Prostate gland (tissue), 2 donors: Measurements from ENCODE around the gene CTH. TPM values are rescaled to one million over a fixed set of nuclear protein-coding genes. Genes with fewer than 3 reads are reported as not detected.
"Not testable (repeated sequence)": the region's sequence is repeated elsewhere in the genome, so short reads cannot be mapped to it uniquely, and the experiment has no call there.

Source experiments
- DNase-seq: peaks from one replicate; pipeline ENCODE4 v3.0.0-alpha.2; 2019; ENCODE audit warnings: low spot score
- H3K27ac ChIP-seq, 2 donors: fragments of 200-600 bp; sonication (generic); 2 replicates each; pipeline ENCODE4 v1.5.1; 2017 to 2019
- H3K27me3 ChIP-seq: fragments of 200-600 bp; sonication (generic); replicated peaks from 2 replicates; pipeline ENCODE4 v1.5.1; 2019; ENCODE audit not compliant: insufficient read depth
- H3K36me3 ChIP-seq, 2 donors: fragments of 200-600 bp; sonication (generic); 1 replicate in 1 of 2; 2 replicates in 1 of 2; pipeline versions ENCODE4 v1.5.1 to v1.8.1; 2017 to 2019
- H3K4me1 ChIP-seq: fragments of 200-600 bp; sonication (generic); replicated peaks from 2 replicates; pipeline ENCODE4 v1.5.1; 2019
- H3K4me3 ChIP-seq, 2 donors: fragments of 200-600 bp; sonication (generic); 2 replicates each; pipeline ENCODE4 v1.5.1; 2017 to 2019
- H3K9me3 ChIP-seq: fragments of 200-600 bp; sonication (generic); 2 replicates; pipeline ENCODE4 v1.5.1; 2017
- CTCF ChIP-seq, 4 experiments: fragments of 200-600 bp in 2 of 4; fragments of 450-650 bp in 2 of 4; sonication (generic) in 2 of 4; IDR thresholded peaks; 1 replicate in 3 of 4; 2 replicates in 1 of 4; pipeline ENCODE4 v1.5.1; 2016 to 2019; ENCODE audit warnings: antibody characterized with exemption in 4 of 4, mild to moderate bottlenecking in 2 of 4, moderate library complexity in 2 of 4
- POLR2A ChIP-seq: fragments of 450-650 bp; IDR thresholded peaks from one replicate; pipeline ENCODE4 v1.6.1; 2016; ENCODE audit warnings: antibody characterized with exemption, mild to moderate bottlenecking
- POLR2AphosphoS5 ChIP-seq: sonication (generic); formaldehyde crosslinking; IDR thresholded peaks from one replicate; pipeline ENCODE4 v1.6.1; 2017; ENCODE audit warnings: antibody characterized with exemption
- WGBS: methylation state at CpG from one replicate; pipeline ENCODE4 v1.1.5; 2018; 5-methylcytosine and 5-hydroxymethylcytosine counted together
- intact Hi-C: fragments of 100-400 bp; cut with DNase I; formaldehyde crosslinking; loops from one replicate; pipeline ENCODE4 v1.14.2; 2022
- total RNA-seq, 2 donors: library from RNA; depleted of rRNA; stranded (reverse); fragments of >200 nt; gene quantifications; one replicate each; pipeline ENCODE4 v1.1.0, GENCODE V29; 2016

CTH gene
- total RNA-seq, 2 donors from 2014 or later, result 8.1 to 12.7 TPM

GRCh38 chr1:70462611-70463010 is 51.5 kb downstream of the CTH start:
- WGBS, result 40% methylated on average over 1 of the region's 1 CpG
- H3K27me3 ChIP-seq, result no peaks in the 10 kb centered on the region
- no peaks in the 10 kb centered on the region for H3K9me3 ChIP-seq
- no peak for DNase-seq
- H3K36me3 ChIP-seq, result no peaks in the 10 kb centered on the region
- H3K27ac ChIP-seq, result no peak overlapping the region
- H3K4me3 ChIP-seq, result no peak overlapping the region
- intact Hi-C loops, result no loop called here
- no peaks in the 10 kb centered on the region for H3K4me1 ChIP-seq
- TF ChIP-seq POLR2AphosphoS5 (no peak), CTCF (IDR thresholded peaks at IDR 0.05) (no peak), POLR2A (no peak)

DNA sequence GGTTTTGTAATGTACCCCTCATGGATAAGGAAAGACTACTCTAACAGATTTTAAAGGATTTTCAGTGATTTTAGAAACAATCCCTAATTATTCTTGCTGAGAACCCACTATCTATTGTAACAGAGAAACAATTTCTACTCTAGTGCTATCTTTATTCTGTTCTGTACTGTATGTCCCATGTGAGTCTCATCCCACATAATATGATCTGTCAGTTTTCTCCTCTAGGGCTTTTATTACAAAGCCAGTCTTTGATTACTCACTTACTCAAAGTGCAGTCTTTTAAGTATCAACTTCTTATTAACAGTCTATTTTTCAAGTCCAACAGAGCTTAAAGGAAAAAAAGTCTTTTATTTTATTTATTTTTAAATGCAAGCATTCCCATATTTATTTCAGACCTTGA is 54.8 kb downstream of the CTH start:
- TF ChIP-seq POLR2A, result no peak
- TF ChIP-seq CTCF (IDR thresholded peaks at IDR 0.05), result no peak
- no peak for TF ChIP-seq POLR2AphosphoS5
- no peak for DNase-seq
- no peaks in the 10 kb centered on the region for H3K36me3 ChIP-seq
- H3K9me3 ChIP-seq, result no peaks in the 10 kb centered on the region
- intact Hi-C loops, result no loop called here
- no peaks in the 10 kb centered on the region for H3K27me3 ChIP-seq
- no peaks in the 10 kb centered on the region for H3K4me1 ChIP-seq
- H3K27ac ChIP-seq, result no peak overlapping the region
- H3K4me3 ChIP-seq, result no peak overlapping the region

GRCh38 chr1:70467531-70467930 is 56.5 kb downstream of the CTH start:
- H3K4me1 ChIP-seq, result no peaks in the 10 kb centered on the region
- TF ChIP-seq POLR2A (no peak), CTCF (IDR thresholded peaks at IDR 0.05) (no peak), POLR2AphosphoS5 (no peak)
- no peak for DNase-seq
- intact Hi-C loops, result no loop called here
- 76% methylated on average over 6 of the region's 6 CpGs for WGBS
- H3K36me3 ChIP-seq, result no peaks in the 10 kb centered on the region
- H3K4me3 ChIP-seq, result no peak overlapping the region
- H3K27me3 ChIP-seq, result no peaks in the 10 kb centered on the region
- H3K27ac ChIP-seq, result no peak overlapping the region
- no peaks in the 10 kb centered on the region for H3K9me3 ChIP-seq

DNA sequence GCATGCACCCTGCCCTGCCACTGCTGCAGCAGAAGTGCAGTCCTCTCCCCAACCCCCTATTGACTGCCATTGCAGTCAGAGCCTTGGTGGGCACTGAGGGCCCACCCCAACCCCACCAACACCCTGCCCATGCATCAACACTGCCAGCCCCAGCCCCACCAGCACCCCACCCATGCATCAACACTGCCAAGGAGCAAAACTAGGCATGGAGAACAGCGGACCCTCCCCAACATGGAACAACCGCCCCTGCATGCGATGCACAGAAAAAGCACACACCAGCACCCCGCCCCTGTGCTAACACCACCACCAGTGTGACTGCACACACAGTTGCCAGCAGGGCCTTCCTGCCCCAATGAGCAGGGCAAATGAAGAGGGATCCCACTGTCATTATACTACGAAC is 57.1 kb downstream of the CTH start:
- WGBS, result 80% methylated on average over 5 of the region's 5 CpGs
- no peaks in the 10 kb centered on the region for H3K9me3 ChIP-seq
- no peaks in the 10 kb centered on the region for H3K36me3 ChIP-seq
- no peaks in the 10 kb centered on the region for H3K27me3 ChIP-seq
- intact Hi-C loops, result no loop called here
- H3K4me3 ChIP-seq, result no peak overlapping the region
- no peak for DNase-seq
- H3K4me1 ChIP-seq, result no peaks in the 10 kb centered on the region
- no peak overlapping the region for H3K27ac ChIP-seq
- TF ChIP-seq POLR2A, result no peak
- no peak for TF ChIP-seq CTCF (IDR thresholded peaks at IDR 0.05)
- TF ChIP-seq POLR2AphosphoS5, result no peak

GRCh38 chr1:70469184-70469583 is 58.1 kb downstream of the CTH start:
- H3K36me3 ChIP-seq, intact Hi-C loops: not testable (repeated sequence)

More at GRCh38 chr1:70469184-70469583, 58.1 kb downstream of the CTH start:
- H3K9me3 ChIP-seq, H3K4me1 ChIP-seq, DNase-seq, H3K27me3 ChIP-seq, H3K27ac ChIP-seq, H3K4me3 ChIP-seq: not testable (repeated sequence)
- WGBS, result 79% methylated on average over 2 of the region's 2 CpGs
